K562 (cell line): ENCODE results near the gene UGP2. TPM values are rescaled to one million over a fixed set of nuclear protein-coding genes. Genes with fewer than 3 reads are reported as not detected.

Experiments
- ADNP ChIP-seq: fragments of 200-800 bp; sonication (Bioruptor generic); IDR thresholded peaks from 2 replicates; pipeline ENCODE4 v1.6.1; 2016; ENCODE audit warnings: missing genetic modification characterization, missing compliant biosample characterization
- ATF7 ChIP-seq: fragments of 450-650 bp; IDR thresholded peaks from 2 replicates; pipeline ENCODE4 v1.7.1; 2014; ENCODE audit warnings: mild to moderate bottlenecking, moderate library complexity
- CBFA2T2 ChIP-seq: fragments of 450-650 bp; conservative IDR thresholded peaks from 2 replicates; pipeline ENCODE4 v1.6.1; 2017; ENCODE audit warnings: mild to moderate bottlenecking
- ERF ChIP-seq: fragments of 450-650 bp; formaldehyde crosslinking; IDR thresholded peaks from 2 replicates; pipeline ENCODE4 v1.4.0; 2020; ENCODE audit warnings: mild to moderate bottlenecking, mixed read lengths
- FOSL1 ChIP-seq: fragments of 200-800 bp; sonication (Bioruptor generic); conservative IDR thresholded peaks from 2 replicates; pipeline ENCODE4 v1.6.1; 2016; ENCODE audit warnings: missing genetic modification characterization, missing compliant biosample characterization
- FOXA3 ChIP-seq, 2 experiments: fragments of 450-650 bp in 1 of 2; sonication (generic) in 1 of 2; formaldehyde crosslinking; IDR thresholded peaks in 1 of 2; conservative IDR thresholded peaks in 1 of 2; 2 replicates each; pipeline versions ENCODE4 v1.4.0 to v1.8.0; 2020 to 2022; ENCODE audit warnings: mild to moderate bottlenecking in 2 of 2, missing genetic modification reagents in 1 of 2
- GATAD2B ChIP-seq: fragments of 450-650 bp; IDR thresholded peaks from 2 replicates; pipeline ENCODE4 v1.6.1; 2017; ENCODE audit warnings: mild to moderate bottlenecking, borderline replicate concordance
- KLF16 ChIP-seq: IDR thresholded peaks from 2 replicates; pipeline ENCODE4 v1.6.1; 2016; ENCODE audit warnings: antibody characterized with exemption
- LARP7 ChIP-seq: fragments of 450-650 bp; IDR thresholded peaks from 2 replicates; pipeline ENCODE4 v1.6.1; 2016
- MAFG ChIP-seq: fragments of 450-650 bp; conservative IDR thresholded peaks from 2 replicates; pipeline ENCODE4 v1.6.1; 2016; ENCODE audit warnings: missing genetic modification characterization, missing compliant biosample characterization
- NCOA4 ChIP-seq: fragments of 450-650 bp; IDR thresholded peaks from 2 replicates; pipeline ENCODE4 v1.6.1; 2018; ENCODE audit warnings: mild to moderate bottlenecking; ENCODE audit not compliant: partially characterized antibody
- POLR2H ChIP-seq: IDR thresholded peaks from 2 replicates; pipeline ENCODE4 v1.6.1; 2016; ENCODE audit warnings: missing genetic modification characterization, low read depth, mild to moderate bottlenecking, control low read depth, missing compliant biosample characterization, moderate library complexity
- RBM14 ChIP-seq: fragments of 200-400 bp; formaldehyde crosslinking; IDR thresholded peaks from 2 replicates; pipeline ENCODE4 v1.6.1; 2018; ENCODE audit warnings: low read depth, mild to moderate bottlenecking, low read length, moderate library complexity, borderline replicate concordance; ENCODE audit not compliant: insufficient read depth
- SMAD1 ChIP-seq: fragments of 150-350 bp; IDR thresholded peaks from 2 replicates; pipeline ENCODE4 v1.6.1; 2014; ENCODE audit warnings: low read length, low read depth; ENCODE audit not compliant: partially characterized antibody
- ZFP1 ChIP-seq: fragments of 450-650 bp; formaldehyde crosslinking; IDR thresholded peaks from 2 replicates; pipeline ENCODE4 v1.4.0; 2020; ENCODE audit warnings: mild to moderate bottlenecking, mixed read lengths
- ZNF431 ChIP-seq: sonication (generic); formaldehyde crosslinking; IDR thresholded peaks from 2 replicates; pipeline ENCODE4 v1.8.0; 2022; ENCODE audit warnings: mild to moderate bottlenecking, missing genetic modification reagents
- ZNF444 ChIP-seq: fragments of 250-450 bp; sonication (Bioruptor Pico); IDR thresholded peaks from 2 replicates; pipeline ENCODE4 v1.4.0; 2020; ENCODE audit warnings: mild to moderate bottlenecking, moderate library complexity
- ZNF707 ChIP-seq: fragments of 250-450 bp; sonication (Bioruptor Pico); conservative IDR thresholded peaks from 2 replicates; pipeline ENCODE4 v1.8.0; 2022; ENCODE audit warnings: inconsistent platforms, mild to moderate bottlenecking, moderate library complexity
- ZNF79 ChIP-seq: fragments of 250-450 bp; sonication (Bioruptor Pico); IDR thresholded peaks from 2 replicates; pipeline ENCODE4 v1.4.0; 2020; ENCODE audit warnings: low read depth, mild to moderate bottlenecking, moderate library complexity
- polyA plus RNA-seq, 8 experiments: library from polyadenylated mRNA; depleted of rRNA in 4 of 8; stranded (reverse) in 5 of 8; unstranded in 3 of 8; fragments of >200 nt; fragmentation: Nextera tagmentation in 2 of 8; fragmentation: Illumina TruSeq in 1 of 8; extraction: Ambion mirVana in 2 of 8; extraction: Trizol in 1 of 8; gene quantifications; 2 replicates each; pipeline versions ENCODE4 v1.2.1 to v1.2.3, GENCODE V29; 2011 to 2014; ENCODE audit warnings: inconsistent platforms in 1 of 8, missing spikeins in 1 of 8
- total RNA-seq, 7 experiments: library from RNA; depleted of rRNA in 6 of 7; stranded (reverse); fragments of >200 nt in 6 of 7; fragmentation: Illumina TruSeq in 2 of 7; extraction: Trizol in 2 of 7; gene quantifications; 2 replicates each; pipeline versions ENCODE4 v1.2.1 to v1.2.3, GENCODE V29; 2011 to 2021; ENCODE audit warnings: low replicate concordance in 1 of 7
- TF ChIP-seq, protein P1 (sequence below): fragments of 450-650 bp; formaldehyde crosslinking; IDR thresholded peaks from 2 replicates; pipeline ENCODE4 v1.4.0; 2022; ENCODE audit warnings: missing genetic modification characterization
- TF ChIP-seq, protein P2 (sequence below): conservative IDR thresholded peaks from 2 replicates; pipeline ENCODE4 v1.6.1; 2011; ENCODE audit warnings: low read depth, mild to moderate bottlenecking, low read length; ENCODE audit not compliant: control insufficient read depth
- TF ChIP-seq, protein P3 (sequence below): sonication (generic); formaldehyde crosslinking; IDR thresholded peaks from 2 replicates; pipeline ENCODE4 v1.8.0; 2022; ENCODE audit warnings: missing genetic modification reagents, mild to moderate bottlenecking, moderate library complexity, borderline replicate concordance
- TF ChIP-seq, protein P4 (sequence below): fragments of 450-650 bp; formaldehyde crosslinking; conservative IDR thresholded peaks from 2 replicates; pipeline ENCODE4 v1.4.0; 2022; ENCODE audit warnings: mild to moderate bottlenecking, missing genetic modification characterization
- TF ChIP-seq, protein P5 (sequence below): fragments of 450-650 bp; formaldehyde crosslinking; IDR thresholded peaks from 2 replicates; pipeline ENCODE4 v1.4.0; 2020; ENCODE audit warnings: mild to moderate bottlenecking, moderate library complexity

The UGP2 gene
- total and polyA plus RNA-seq, 9 of the 15 experiments (the other 6 are each of a cell fraction or from before 2014, with no cell fraction given): 25.2 to 69.3 (median 58.9) TPM

DNA sequence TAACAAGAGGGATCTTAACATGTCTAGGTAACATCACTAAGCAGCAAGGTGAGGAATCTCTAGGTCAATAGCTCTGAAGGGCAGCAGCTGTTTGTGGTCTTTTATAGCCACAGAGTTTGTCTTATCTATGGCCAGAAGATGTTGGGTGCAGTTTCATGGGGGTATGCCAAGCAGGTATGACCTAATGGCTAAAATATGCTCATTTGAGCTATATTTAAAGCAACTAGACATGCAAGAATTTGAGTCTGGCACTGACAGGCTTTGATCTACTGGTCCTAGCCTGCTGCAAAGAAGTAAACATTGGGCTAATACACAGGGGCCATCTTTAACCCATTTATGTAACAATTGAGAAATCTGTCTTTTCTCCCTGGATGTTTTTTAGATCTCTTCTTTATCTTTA is 13.9 kb upstream of the UGP2 start (continued):
- TF ChIP-seq RBM14 (no peak), ZNF444 (CRISPR knock-in tag) (no peak), ZFP1 (CRISPR knock-in tag) (no peak), FOXA3 (CRISPR knock-in tag; conservative IDR thresholded peaks at IDR 0.05 in 1 of 2, IDR thresholded peaks at IDR 0.05 in 1 of 2) (0 out of 4 replicates have a peak, but pooled peaks of 1 of the 2 experiments have one; percentile 16), NCOA4 (no peak), CBFA2T2 (peak; percentile 68), GATAD2B (no peak), ZNF431 (CRISPR knock-in tag) (no peak), ERF (no peak), KLF16 (peak; percentile 46; the same call in 1 of the 2 replicates), ZNF79 (CRISPR knock-in tag) (no peak), POLR2H (tag) (no peak), ZNF707 (CRISPR knock-in tag) (no peak), MAFG (no peak), SMAD1 (no peak), LARP7 (no peak), ATF7 (peak; percentile 68), FOSL1 (tag) (peak; percentile 77), ADNP (no peak)
- TF ChIP-seq, protein P1, sequence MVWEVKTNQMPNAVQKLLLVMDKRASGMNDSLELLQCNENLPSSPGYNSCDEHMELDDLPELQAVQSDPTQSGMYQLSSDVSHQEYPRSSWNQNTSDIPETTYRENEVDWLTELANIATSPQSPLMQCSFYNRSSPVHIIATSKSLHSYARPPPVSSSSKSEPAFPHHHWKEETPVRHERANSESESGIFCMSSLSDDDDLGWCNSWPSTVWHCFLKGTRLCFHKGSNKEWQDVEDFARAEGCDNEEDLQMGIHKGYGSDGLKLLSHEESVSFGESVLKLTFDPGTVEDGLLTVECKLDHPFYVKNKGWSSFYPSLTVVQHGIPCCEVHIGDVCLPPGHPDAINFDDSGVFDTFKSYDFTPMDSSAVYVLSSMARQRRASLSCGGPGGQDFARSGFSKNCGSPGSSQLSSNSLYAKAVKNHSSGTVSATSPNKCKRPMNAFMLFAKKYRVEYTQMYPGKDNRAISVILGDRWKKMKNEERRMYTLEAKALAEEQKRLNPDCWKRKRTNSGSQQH (CRISPR knock-in tag): no peak
- TF ChIP-seq, protein P2, sequence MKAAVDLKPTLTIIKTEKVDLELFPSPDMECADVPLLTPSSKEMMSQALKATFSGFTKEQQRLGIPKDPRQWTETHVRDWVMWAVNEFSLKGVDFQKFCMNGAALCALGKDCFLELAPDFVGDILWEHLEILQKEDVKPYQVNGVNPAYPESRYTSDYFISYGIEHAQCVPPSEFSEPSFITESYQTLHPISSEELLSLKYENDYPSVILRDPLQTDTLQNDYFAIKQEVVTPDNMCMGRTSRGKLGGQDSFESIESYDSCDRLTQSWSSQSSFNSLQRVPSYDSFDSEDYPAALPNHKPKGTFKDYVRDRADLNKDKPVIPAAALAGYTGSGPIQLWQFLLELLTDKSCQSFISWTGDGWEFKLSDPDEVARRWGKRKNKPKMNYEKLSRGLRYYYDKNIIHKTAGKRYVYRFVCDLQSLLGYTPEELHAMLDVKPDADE: no peak
- TF ChIP-seq, protein P3, sequence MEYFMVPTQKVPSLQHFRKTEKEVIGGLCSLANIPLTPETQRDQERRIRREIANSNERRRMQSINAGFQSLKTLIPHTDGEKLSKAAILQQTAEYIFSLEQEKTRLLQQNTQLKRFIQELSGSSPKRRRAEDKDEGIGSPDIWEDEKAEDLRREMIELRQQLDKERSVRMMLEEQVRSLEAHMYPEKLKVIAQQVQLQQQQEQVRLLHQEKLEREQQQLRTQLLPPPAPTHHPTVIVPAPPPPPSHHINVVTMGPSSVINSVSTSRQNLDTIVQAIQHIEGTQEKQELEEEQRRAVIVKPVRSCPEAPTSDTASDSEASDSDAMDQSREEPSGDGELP (CRISPR knock-in tag): peak; percentile 34; the same call in 1 of the 2 replicates
- TF ChIP-seq, protein P4, sequence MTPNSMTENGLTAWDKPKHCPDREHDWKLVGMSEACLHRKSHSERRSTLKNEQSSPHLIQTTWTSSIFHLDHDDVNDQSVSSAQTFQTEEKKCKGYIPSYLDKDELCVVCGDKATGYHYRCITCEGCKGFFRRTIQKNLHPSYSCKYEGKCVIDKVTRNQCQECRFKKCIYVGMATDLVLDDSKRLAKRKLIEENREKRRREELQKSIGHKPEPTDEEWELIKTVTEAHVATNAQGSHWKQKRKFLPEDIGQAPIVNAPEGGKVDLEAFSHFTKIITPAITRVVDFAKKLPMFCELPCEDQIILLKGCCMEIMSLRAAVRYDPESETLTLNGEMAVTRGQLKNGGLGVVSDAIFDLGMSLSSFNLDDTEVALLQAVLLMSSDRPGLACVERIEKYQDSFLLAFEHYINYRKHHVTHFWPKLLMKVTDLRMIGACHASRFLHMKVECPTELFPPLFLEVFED (CRISPR knock-in tag): no peak
- TF ChIP-seq, protein P5, sequence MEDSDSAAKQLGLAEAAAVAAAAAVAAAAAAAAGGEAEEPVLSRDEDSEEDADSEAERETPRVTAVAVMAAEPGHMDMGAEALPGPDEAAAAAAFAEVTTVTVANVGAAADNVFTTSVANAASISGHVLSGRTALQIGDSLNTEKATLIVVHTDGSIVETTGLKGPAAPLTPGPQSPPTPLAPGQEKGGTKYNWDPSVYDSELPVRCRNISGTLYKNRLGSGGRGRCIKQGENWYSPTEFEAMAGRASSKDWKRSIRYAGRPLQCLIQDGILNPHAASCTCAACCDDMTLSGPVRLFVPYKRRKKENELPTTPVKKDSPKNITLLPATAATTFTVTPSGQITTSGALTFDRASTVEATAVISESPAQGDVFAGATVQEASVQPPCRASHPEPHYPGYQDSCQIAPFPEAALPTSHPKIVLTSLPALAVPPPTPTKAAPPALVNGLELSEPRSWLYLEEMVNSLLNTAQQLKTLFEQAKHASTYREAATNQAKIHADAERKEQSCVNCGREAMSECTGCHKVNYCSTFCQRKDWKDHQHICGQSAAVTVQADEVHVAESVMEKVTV: no peak
